A673 (cell line): ENCODE data around the gene SNCAIP.

Source experiments
- EZH2 ChIP-seq: fragments of 200-600 bp; sonication (generic); IDR thresholded peaks from 2 replicates; pipeline ENCODE4 v1.6.1; 2017; ENCODE audit warnings: borderline replicate concordance, low read depth, mild to moderate bottlenecking, mixed read lengths, antibody characterized with exemption, low read length; ENCODE audit not compliant: poor library complexity, severe bottlenecking
- TF ChIP-seq, protein P1 (sequence below): fragments of 300-800, 200-600 bp; sonication (generic); conservative IDR thresholded peaks from 2 replicates; pipeline ENCODE4 v1.5.1; 2017; ENCODE audit warnings: low read depth, mild to moderate bottlenecking, antibody characterized with exemption, low read length, moderate library complexity, mixed read lengths

DNA sequence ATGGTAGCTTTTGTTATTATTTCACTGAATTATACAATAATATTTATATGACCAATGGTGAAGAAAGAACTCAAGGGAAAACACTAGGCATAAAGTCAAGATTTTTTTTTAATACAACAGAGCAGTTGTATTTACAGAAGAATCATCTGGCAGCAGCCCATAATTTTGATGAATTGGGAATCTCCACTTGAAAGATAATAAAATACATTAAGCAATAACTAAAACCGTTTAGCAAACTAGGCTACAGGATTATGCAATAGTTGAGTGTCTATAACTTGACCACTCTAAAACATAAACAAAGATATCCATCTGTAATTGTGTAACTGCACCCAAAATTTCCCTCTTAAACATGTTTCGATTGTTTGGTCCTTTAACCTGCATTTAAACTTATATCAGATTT is 80.8 kb downstream of the SNCAIP start:
- TF ChIP-seq, protein P1, sequence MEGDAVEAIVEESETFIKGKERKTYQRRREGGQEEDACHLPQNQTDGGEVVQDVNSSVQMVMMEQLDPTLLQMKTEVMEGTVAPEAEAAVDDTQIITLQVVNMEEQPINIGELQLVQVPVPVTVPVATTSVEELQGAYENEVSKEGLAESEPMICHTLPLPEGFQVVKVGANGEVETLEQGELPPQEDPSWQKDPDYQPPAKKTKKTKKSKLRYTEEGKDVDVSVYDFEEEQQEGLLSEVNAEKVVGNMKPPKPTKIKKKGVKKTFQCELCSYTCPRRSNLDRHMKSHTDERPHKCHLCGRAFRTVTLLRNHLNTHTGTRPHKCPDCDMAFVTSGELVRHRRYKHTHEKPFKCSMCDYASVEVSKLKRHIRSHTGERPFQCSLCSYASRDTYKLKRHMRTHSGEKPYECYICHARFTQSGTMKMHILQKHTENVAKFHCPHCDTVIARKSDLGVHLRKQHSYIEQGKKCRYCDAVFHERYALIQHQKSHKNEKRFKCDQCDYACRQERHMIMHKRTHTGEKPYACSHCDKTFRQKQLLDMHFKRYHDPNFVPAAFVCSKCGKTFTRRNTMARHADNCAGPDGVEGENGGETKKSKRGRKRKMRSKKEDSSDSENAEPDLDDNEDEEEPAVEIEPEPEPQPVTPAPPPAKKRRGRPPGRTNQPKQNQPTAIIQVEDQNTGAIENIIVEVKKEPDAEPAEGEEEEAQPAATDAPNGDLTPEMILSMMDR, result no peak
- TF ChIP-seq EZH2, result no peak
